ENCODE data around the gene SLC27A4. TPM values are rescaled to one million over a fixed set of nuclear protein-coding genes. Genes with fewer than 3 reads are reported as not detected.

SLC27A4 gene
- total RNA-seq, 3 donors from 2014 or later = 36.5 to 46.8 (median 39.9) TPM

DNA sequence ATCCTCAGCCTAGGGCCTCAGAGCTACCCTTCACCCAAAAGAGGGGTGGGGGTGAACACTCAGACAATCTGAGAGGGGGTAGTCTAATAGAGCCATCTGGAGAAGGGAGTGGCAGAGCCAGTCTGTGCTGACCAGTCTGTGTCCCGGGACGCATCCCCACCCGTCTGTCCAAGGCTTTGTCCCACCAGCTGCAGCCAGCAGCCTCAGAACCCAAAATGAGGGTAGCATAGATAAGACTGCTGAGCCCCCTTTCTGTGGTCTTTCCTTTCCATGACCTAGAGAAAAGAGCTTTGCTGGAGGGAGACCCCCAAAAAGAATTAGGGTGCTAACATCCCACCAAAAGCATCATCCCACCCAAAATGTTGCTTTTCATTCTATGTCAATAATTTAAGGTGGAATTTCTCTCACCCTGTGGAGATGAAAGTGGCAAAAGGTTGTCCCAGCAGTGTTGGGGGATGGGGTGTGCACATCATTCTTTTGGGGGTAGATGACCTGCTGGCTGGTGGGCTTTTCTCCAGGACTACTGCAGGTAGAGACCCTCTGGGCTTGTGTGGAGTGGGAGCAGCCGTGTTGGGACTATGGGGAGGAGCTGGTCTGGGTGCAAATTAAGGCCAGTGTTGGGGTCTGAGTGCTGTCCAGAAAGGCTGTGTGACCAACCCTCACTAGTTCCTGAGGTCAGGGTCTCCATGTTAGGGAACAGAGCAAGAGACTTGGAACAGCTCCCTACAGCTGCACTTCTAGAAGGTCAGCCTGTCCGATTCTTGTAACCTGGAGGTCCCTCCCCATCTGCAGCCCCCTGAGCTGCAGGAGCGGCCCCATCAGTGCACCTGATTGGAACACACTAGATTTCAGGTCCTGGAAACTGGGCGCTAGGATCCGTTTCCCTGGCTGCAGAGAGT is 50.7 kb downstream of the SLC27A4 start:
- no peak for TF ChIP-seq CTCF (IDR thresholded peaks at IDR 0.05)
- no peak for DNase-seq
- intact Hi-C loops (cut with DNase I, micrococcal nuclease) = no loop called here
- Histone ChIP-seq H3K36me3 (ENCODE audit: low read depth) (peaks cover 16% of the 10 kb centered on the region), H3K4me3 (no peak overlapping the region), H3K9me3 (no peaks in the 10 kb centered on the region), H3K4me1 (ENCODE audit: low read depth) (no peaks in the 10 kb centered on the region)
- no peak for ATAC-seq

DNA sequence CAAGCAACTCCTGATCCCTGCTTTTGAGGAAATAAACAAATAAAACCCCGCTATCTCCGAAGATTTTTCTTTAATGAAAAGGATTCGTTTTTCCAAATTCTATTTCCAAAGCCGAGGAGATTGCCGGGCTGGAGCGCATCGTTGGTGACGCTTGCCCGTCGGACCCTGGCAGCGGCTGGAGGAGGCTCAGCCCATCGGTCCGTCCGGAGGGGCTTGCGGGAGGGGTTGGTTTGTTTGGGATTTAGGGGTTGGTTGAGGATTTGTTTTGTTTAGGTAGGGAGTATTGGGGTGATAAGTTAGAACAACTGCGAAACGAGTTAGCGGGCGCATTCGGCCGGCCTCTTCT is 51.6 kb downstream of the SLC27A4 start:
- no peaks in the 10 kb centered on the region for H3K9me3 ChIP-seq
- H3K36me3 ChIP-seq (ENCODE audit: low read depth) = peaks cover 16% of the 10 kb centered on the region
- ATAC-seq (no peak), DNase-seq (no peak)
- intact Hi-C loops (cut with DNase I, micrococcal nuclease) = no loop called here
- no peak overlapping the region for H3K4me3 ChIP-seq
- no peak for TF ChIP-seq CTCF (IDR thresholded peaks at IDR 0.05)
- no peaks in the 10 kb centered on the region for H3K4me1 ChIP-seq (ENCODE audit: low read depth)

GRCh38 chr9:128392302-128393144 is 52.2 kb downstream of the SLC27A4 start:
- ATAC-seq (no peak), DNase-seq (no peak)
- Histone ChIP-seq H3K4me1 (ENCODE audit: low read depth) (no peaks in the 10 kb centered on the region), H3K4me3 (no peak overlapping the region), H3K9me3 (no peaks in the 10 kb centered on the region), H3K36me3 (ENCODE audit: low read depth) (peaks cover 15% of the 10 kb centered on the region)
- intact Hi-C loops (cut with DNase I, micrococcal nuclease) = no loop called here
- no peak for TF ChIP-seq CTCF (IDR thresholded peaks at IDR 0.05)

- Histone ChIP-seq H3K36me3 (ENCODE audit: low read depth) (peaks cover 9% of the 10 kb centered on the region), H3K4me1 (ENCODE audit: low read depth) (no peaks in the 10 kb centered on the region), H3K4me3 (no peak overlapping the region), H3K9me3 (no peaks in the 10 kb centered on the region)
- TF ChIP-seq CTCF (IDR thresholded peaks at IDR 0.05) = no peak
- DNase-seq (no peak), ATAC-seq (no peak)
- intact Hi-C loops (cut with DNase I, micrococcal nuclease) = no loop called here
Measured at GRCh38 chr9:128393145-128393775, 52.9 kb downstream of the SLC27A4 start.

GRCh38 chr9:128393970-128394369 is 53.6 kb downstream of the SLC27A4 start:
- Histone ChIP-seq H3K9me3 (no peaks in the 10 kb centered on the region), H3K4me1 (ENCODE audit: low read depth) (no peaks in the 10 kb centered on the region), H3K36me3 (ENCODE audit: low read depth) (peaks cover 2% of the 10 kb centered on the region), H3K4me3 (no peak overlapping the region)
- intact Hi-C loops (cut with DNase I, micrococcal nuclease) = no loop called here
- TF ChIP-seq CTCF (IDR thresholded peaks at IDR 0.05) = no peak
- DNase-seq (no peak), ATAC-seq (no peak)

Data from mucosa of descending colon (tissue), 3 donors.